ENCODE measurements around the gene IQCB1. TPM values are rescaled to one million over a fixed set of nuclear protein-coding genes. Genes with fewer than 3 reads are reported as not detected.
A peak's percentile ranks its signal among the peaks of the same experiment; 100 is the strongest.
"Not testable (repeated sequence)": the region's sequence is repeated elsewhere in the genome, so short reads cannot be mapped to it uniquely, and the experiment has no call there.

IQCB1 gene
- total RNA-seq, 2 donors from 2014 or later, result 10.8 to 12.5 TPM

- Histone ChIP-seq H3K9me3 (no peaks in the 10 kb centered on the region), H3K4me3 (no peak overlapping the region), H3K27me3 (no peaks in the 10 kb centered on the region), H3K36me3 (no peaks in the 10 kb centered on the region), H3K4me1 (no peaks in the 10 kb centered on the region), H3K27ac (no peak overlapping the region), H3K9ac (ENCODE audit: low read depth in 2 of 2, low read length in 2 of 2) (no peak overlapping the region)
- no peak for DNase-seq
- TF ChIP-seq, protein P1, sequence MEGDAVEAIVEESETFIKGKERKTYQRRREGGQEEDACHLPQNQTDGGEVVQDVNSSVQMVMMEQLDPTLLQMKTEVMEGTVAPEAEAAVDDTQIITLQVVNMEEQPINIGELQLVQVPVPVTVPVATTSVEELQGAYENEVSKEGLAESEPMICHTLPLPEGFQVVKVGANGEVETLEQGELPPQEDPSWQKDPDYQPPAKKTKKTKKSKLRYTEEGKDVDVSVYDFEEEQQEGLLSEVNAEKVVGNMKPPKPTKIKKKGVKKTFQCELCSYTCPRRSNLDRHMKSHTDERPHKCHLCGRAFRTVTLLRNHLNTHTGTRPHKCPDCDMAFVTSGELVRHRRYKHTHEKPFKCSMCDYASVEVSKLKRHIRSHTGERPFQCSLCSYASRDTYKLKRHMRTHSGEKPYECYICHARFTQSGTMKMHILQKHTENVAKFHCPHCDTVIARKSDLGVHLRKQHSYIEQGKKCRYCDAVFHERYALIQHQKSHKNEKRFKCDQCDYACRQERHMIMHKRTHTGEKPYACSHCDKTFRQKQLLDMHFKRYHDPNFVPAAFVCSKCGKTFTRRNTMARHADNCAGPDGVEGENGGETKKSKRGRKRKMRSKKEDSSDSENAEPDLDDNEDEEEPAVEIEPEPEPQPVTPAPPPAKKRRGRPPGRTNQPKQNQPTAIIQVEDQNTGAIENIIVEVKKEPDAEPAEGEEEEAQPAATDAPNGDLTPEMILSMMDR (IDR thresholded peaks at IDR 0.05), result no peak
- intact Hi-C loops (cut with DNase I), result no loop called here
Observed at GRCh38 chr3:121752261-121752660, 82.6 kb downstream of the IQCB1 start.

DNA sequence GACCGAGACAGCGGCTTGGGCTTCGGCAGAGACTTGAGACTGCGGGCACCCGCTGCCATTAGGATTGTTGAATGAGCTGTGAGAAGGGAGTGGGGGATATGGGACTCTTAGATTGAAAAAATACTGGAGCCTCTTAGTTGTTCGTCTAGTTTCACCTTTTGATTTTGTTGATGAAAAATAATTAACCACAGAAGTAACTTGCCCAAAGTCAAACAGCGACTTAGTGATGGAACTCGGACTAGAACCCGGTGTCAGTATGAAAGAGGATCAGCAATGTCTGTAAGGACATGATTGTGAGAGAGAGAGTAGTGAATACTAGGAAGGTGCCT, 84.8 kb downstream of the IQCB1 start:
- Histone ChIP-seq H3K27me3 (no peaks in the 10 kb centered on the region), H3K27ac (peak overlapping the region; percentile 89), H3K36me3 (no peaks in the 10 kb centered on the region), H3K4me1 (no peaks in the 10 kb centered on the region), H3K4me3 (peak overlapping the region; percentile 63), H3K9ac (ENCODE audit: low read depth in 2 of 2, low read length in 2 of 2) (peak overlapping the region in 1 of 2 donors; percentile 86), H3K9me3 (no peaks in the 10 kb centered on the region)
- DNase-seq, result peak; percentile 19
- intact Hi-C loops (cut with DNase I), result no loop called here
- TF ChIP-seq, protein P1 (IDR thresholded peaks at IDR 0.05), result no peak

DNA sequence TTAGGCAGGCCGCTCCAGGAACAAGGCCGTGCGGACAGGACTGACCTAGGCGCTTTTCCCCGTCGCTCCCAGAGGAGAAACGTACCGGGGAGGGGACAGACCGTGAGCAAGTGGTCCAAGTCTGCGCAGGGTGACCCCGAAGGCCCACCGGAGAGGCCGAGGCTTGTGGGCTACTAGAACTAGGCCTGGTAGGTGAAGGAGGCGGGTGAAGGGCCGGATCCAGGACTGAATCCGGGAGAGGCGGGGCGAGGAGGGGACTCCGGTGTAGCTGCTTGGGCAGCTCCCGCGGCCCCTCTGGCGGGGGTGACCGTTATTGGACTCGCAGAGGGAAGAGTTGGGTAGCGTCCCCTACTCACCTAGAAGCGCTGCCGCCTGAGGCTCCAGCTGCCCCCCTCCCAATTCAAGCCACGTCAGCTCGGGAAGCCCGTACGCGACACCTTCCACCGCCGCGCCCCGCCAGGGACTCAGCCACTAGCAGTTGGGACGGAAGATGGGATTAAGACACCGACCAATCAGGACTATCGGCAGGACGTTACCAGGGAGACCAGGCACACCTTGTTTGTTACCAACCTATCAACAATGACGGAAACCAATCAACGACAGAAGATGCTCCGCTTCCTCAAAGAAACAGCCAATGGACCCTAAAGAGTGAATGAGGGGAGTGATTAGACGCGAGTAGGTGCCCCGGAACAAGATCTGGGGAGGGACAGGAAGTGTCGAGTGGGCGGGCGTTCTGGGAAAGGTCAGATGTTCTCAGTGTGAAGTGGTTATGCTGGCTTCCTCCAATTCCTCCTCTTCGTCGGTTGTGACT, 85.4 kb downstream of the IQCB1 start, which contains the start of gene GOLGB1:
GOLGB1 (minus strand) TSS at position 466 of the 811 bp plus-strand sequence. CDS start 18,770 bp downstream, outside the sequence.
- H3K27ac ChIP-seq, result peak within 1 kb of the TSS; percentile 89
- no peaks in the 10 kb centered on the region for H3K27me3 ChIP-seq
- H3K9ac ChIP-seq (ENCODE audit: low read depth in 2 of 2, low read length in 2 of 2), result peak within 1 kb of the TSS; percentile 86 to 90
- TF ChIP-seq, protein P1 (IDR thresholded peaks at IDR 0.05), result no peak
- H3K9me3 ChIP-seq, result no peaks in the 10 kb centered on the region
- intact Hi-C loops (cut with DNase I), result no loop called here
- H3K4me3 ChIP-seq, result peak within 1 kb of the TSS; percentile 63
- H3K4me1 ChIP-seq, result no peaks in the 10 kb centered on the region
- no peaks in the 10 kb centered on the region for H3K36me3 ChIP-seq
- peak; percentile 97 for DNase-seq

GRCh38 chr3:121748680-121749275, 86.1 kb downstream of the IQCB1 start:
- H3K27me3 ChIP-seq, result no peaks in the 10 kb centered on the region
- peak overlapping the region; percentile 79 to 90 for H3K9ac ChIP-seq (ENCODE audit: low read depth in 2 of 2, low read length in 2 of 2)
- H3K9me3 ChIP-seq, result no peaks in the 10 kb centered on the region
- no peaks in the 10 kb centered on the region for H3K36me3 ChIP-seq
- no peaks in the 10 kb centered on the region for H3K4me1 ChIP-seq
- intact Hi-C loops (cut with DNase I), result no loop called here
- peak; percentile 77 for DNase-seq
- TF ChIP-seq, protein P1 (IDR thresholded peaks at IDR 0.05), result no peak
- H3K4me3 ChIP-seq, result peak overlapping the region; percentile 63
- peak overlapping the region; percentile 89 for H3K27ac ChIP-seq

DNA sequence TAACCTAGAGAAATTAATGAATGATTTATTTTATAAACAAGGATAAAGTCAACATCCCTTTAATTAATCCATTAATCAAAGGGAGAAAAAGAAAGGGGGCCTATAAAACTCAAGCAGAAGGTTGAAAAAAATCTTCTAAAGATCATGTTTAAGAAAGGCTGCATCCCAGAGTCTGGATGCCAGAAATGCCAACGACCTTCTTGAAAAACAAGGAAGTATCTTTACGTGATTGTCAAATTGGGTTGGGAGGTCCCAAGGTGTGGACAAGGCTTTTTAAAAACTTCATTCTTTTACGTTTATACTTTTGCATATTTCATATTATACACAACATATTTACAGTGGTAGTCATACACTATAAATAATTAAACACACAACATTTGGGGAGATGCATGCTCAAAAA, 86.9 kb downstream of the IQCB1 start:
- peak overlapping the region; percentile 89 for H3K27ac ChIP-seq
- peak overlapping the region in 1 of 2 donors; percentile 79 for H3K9ac ChIP-seq (ENCODE audit: low read depth in 2 of 2, low read length in 2 of 2)
- no peaks in the 10 kb centered on the region for H3K9me3 ChIP-seq
- H3K4me3 ChIP-seq, result peak overlapping the region; percentile 63
- TF ChIP-seq, protein P1 (IDR thresholded peaks at IDR 0.05), result no peak
- intact Hi-C loops (cut with DNase I), result no loop called here
- H3K36me3 ChIP-seq, result no peaks in the 10 kb centered on the region
- DNase-seq, result no peak
- no peaks in the 10 kb centered on the region for H3K27me3 ChIP-seq
- no peaks in the 10 kb centered on the region for H3K4me1 ChIP-seq

DNA sequence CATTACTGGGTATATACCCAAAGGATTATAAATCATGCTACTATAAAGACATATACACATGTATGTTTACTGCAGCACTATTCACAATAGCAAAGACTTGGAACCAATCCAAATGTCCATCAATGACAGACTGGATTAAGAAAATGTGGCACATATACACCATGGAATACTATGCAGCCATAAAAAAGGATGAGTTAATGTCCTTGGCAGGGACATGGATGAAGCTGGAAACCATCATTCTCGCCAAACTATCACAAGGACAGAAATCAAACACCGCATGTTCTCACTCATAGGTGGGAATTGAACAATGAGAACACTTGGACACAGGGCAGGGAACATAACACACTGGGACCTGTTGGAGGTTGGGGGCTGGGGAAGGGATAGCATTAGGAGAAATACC, 91.8 kb downstream of the IQCB1 start:
- H3K4me1 ChIP-seq; DNase-seq; intact Hi-C loops (cut with DNase I); H3K4me3 ChIP-seq; H3K9me3 ChIP-seq; H3K36me3 ChIP-seq; H3K27ac ChIP-seq; H3K27me3 ChIP-seq; H3K9ac ChIP-seq (ENCODE audit: low read depth in 2 of 2, low read length in 2 of 2): not testable (repeated sequence)
